Esophagus mucosa (tissue), 1 donor: ENCODE measurements around the gene MS4A18. TPM values are rescaled to one million over a fixed set of nuclear protein-coding genes. Genes with fewer than 3 reads are reported as not detected.
"Not testable (repeated sequence)": the region's sequence is repeated elsewhere in the genome, so short reads cannot be mapped to it uniquely, and the experiment has no call there.

ENCODE experiments used
- ATAC-seq: fragments of 200-7000 bp; cut with Tn5 transposase; one replicate; pipeline ENCODE4 v1.9.1; 2020
- total RNA-seq: library from RNA; stranded (reverse); gene quantifications from one replicate; pipeline ENCODE4 v1.2.4, GENCODE V29; 2023
- donor health status: DM: yes; HTN: yes; CAD: no.

MS4A18 gene
- total RNA-seq, 1 donor from 2014 or later: not detected

- no peak for ATAC-seq
Measured at GRCh38 chr11:60740573-60740972, 16.1 kb downstream of the MS4A18 start.

GRCh38 chr11:60741421-60741820, 16.9 kb downstream of the MS4A18 start:
- no peak for ATAC-seq

GRCh38 chr11:60743058-60743457, 18.5 kb downstream of the MS4A18 start:
- no peak for ATAC-seq

GRCh38 chr11:60744114-60744513, 19.6 kb downstream of the MS4A18 start:
- ATAC-seq: no peak

GRCh38 chr11:60747359-60747873, 22.9 kb downstream of the MS4A18 start:
- no peak for ATAC-seq

- ATAC-seq: no peak
Measured at GRCh38 chr11:60748225-60748624, 23.7 kb downstream of the MS4A18 start.

GRCh38 chr11:60748821-60749220, 24.3 kb downstream of the MS4A18 start:
- no peak for ATAC-seq

- ATAC-seq: no peak
Measured at GRCh38 chr11:60750911-60751310, 26.4 kb downstream of the MS4A18 start.

- no peak for ATAC-seq
Measured at GRCh38 chr11:60753309-60753708, 28.8 kb downstream of the MS4A18 start.

GRCh38 chr11:60754887-60755286, 30.4 kb downstream of the MS4A18 start:
- ATAC-seq: no peak

- ATAC-seq: no peak
Measured at GRCh38 chr11:60756307-60757032, 31.9 kb downstream of the MS4A18 start, which contains the start of gene MS4A15. Gene MS4A15 (plus strand): TSS chr11:60756867. CDS start chr11:60763734, 6,867 bp downstream.

GRCh38 chr11:60757231-60757800, 32.8 kb downstream of the MS4A18 start:
- ATAC-seq: no peak

- ATAC-seq: not testable (repeated sequence)
Measured at GRCh38 chr11:60758671-60759070, 34.2 kb downstream of the MS4A18 start.

- not testable (repeated sequence) for ATAC-seq
Measured at GRCh38 chr11:60759438-60760225, 35.1 kb downstream of the MS4A18 start.

- no peak for ATAC-seq
Measured at GRCh38 chr11:60761436-60762190, 37.1 kb downstream of the MS4A18 start.

- no peak for ATAC-seq
Measured at GRCh38 chr11:60762851-60763691, 38.6 kb downstream of the MS4A18 start.

GRCh38 chr11:60763692-60764369, 39.3 kb downstream of the MS4A18 start:
- ATAC-seq: no peak

- no peak for ATAC-seq
Measured at GRCh38 chr11:60764879-60765278, 40.4 kb downstream of the MS4A18 start.

- ATAC-seq: no peak
Measured at GRCh38 chr11:60765355-60765754, 40.8 kb downstream of the MS4A18 start.

- ATAC-seq: no peak
Measured at GRCh38 chr11:60766547-60766946, 42.0 kb downstream of the MS4A18 start.

- ATAC-seq: no peak
Measured at GRCh38 chr11:60767388-60767811, 42.9 kb downstream of the MS4A18 start.
